ENCODE data around the gene PXT1. TPM values are rescaled to one million over a fixed set of nuclear protein-coding genes. Genes with fewer than 3 reads are reported as not detected.

PXT1 gene
- total RNA-seq, 6 donors from 2014 or later = 0.09 to 0.15 TPM; not detected in 4

DNA sequence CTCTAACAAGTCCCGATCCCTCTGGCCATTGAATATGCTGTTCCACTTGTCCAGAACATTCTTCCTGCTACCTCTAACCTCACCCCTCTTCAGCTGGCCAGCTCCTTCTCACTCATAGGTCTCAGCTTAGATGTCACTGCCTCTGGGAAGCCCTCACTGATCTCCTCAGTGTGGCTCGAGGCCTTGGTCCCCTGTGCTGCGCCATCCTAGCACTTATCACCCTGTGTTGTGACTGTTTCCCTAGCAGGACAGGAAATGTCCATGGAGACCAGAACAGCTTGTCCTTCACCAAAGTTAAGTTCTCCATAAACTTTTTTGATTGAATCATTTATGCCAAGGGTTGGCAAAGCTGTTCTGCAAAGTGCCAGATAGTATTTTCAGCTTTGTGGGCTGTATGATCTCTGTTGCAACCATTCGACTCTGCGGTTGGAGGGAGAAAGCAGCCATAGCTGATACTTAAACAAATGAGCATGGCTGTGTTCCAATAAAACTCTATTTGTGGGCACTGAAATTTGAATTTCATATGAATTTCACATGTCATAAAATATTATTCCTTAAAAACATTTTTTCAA lies 99.5 kb downstream of the PXT1 start:
- Histone ChIP-seq H3K9me3 (no peaks in the 10 kb centered on the region), H3K36me3 (no peaks in the 10 kb centered on the region), H3K27ac (no peak overlapping the region), H3K27me3 (no peaks in the 10 kb centered on the region), H3K4me3 (no peak overlapping the region), H3K4me1 (peaks cover 4 to 10% (median 5%) of the 10 kb centered on the region in 4 donors)
- TF ChIP-seq EP300 (IDR thresholded peaks at IDR 0.05) = peak in 1 of 4 donors; percentile 6
- TF ChIP-seq, protein P1, sequence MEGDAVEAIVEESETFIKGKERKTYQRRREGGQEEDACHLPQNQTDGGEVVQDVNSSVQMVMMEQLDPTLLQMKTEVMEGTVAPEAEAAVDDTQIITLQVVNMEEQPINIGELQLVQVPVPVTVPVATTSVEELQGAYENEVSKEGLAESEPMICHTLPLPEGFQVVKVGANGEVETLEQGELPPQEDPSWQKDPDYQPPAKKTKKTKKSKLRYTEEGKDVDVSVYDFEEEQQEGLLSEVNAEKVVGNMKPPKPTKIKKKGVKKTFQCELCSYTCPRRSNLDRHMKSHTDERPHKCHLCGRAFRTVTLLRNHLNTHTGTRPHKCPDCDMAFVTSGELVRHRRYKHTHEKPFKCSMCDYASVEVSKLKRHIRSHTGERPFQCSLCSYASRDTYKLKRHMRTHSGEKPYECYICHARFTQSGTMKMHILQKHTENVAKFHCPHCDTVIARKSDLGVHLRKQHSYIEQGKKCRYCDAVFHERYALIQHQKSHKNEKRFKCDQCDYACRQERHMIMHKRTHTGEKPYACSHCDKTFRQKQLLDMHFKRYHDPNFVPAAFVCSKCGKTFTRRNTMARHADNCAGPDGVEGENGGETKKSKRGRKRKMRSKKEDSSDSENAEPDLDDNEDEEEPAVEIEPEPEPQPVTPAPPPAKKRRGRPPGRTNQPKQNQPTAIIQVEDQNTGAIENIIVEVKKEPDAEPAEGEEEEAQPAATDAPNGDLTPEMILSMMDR (IDR thresholded peaks at IDR 0.05) = no peak
- ATAC-seq (ENCODE audit: low FRiP score in 2 of 2) (no peak), DNase-seq (no peak)
- WGBS, 2 donors = 64 to 85% methylated on average over 5 of the region's 5 CpGs

DNA sequence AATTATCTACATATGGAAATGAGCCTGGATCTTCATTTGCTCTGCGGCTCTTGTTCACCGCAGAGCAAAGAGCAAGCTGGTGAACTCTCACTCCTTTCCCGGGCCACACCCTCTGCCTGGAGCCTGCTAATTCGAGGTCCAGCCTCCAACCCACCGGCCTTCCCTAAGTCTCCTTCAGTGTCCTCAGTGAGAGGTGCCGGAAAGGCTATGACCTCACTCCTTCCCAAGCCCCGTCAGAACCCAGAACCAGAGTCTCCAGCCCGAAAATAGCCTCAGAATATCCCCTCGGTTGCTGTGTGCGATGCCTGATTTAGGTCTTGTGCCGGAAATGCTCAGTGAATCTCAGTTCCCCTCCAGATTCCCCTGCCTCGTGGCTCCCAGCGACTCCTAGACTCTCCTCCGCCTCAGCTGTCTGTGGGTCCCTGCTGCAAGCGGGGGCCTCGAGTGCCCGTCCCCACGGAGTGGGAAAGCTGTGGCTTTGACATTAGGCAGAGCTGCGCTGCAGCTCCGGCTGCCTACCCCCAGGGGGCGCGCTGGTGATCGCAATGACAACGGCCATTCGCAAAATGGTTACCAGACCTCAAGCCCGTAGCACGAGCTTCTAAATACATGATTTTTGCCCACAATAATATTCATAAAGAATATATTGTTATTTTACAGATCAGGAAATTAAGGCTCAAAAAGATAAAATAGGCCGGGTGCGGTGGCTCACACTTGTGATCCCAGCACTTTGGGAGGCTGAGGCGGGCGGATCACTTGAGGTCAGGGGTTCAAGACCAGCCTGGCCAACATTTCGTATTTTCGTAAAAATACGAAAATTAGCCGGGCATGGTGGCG lies 101.8 kb downstream of the PXT1 start:
- Histone ChIP-seq H3K27ac (no peak overlapping the region), H3K36me3 (no peaks in the 10 kb centered on the region), H3K9me3 (no peaks in the 10 kb centered on the region), H3K27me3 (no peaks in the 10 kb centered on the region), H3K4me1 (peaks cover 4 to 10% (median 5%) of the 10 kb centered on the region in 4 donors), H3K4me3 (peak overlapping the region in 2 of 4 donors; percentile 9 to 17)
- DNase-seq = peak; percentile 75 to 90
- 20 to 23% methylated on average over 36 of the region's 36 CpGs for WGBS, 2 donors
- ATAC-seq (ENCODE audit: low FRiP score in 2 of 2) = peak; percentile 84 to 93
- no peak for TF ChIP-seq POLR2A (IDR thresholded peaks at IDR 0.05)
- TF ChIP-seq, protein P1 (IDR thresholded peaks at IDR 0.05) = peak; percentile 89 to 98 (median 92)

Small RNA genes lying within 50 kb of the gene (small RNA-seq; reads per million reads assigned to genes)
- 0 reads per million in 4 donors for gene RN7SL502P

Other genes with a start within 250 kb of the PXT1 start
- gene BRPF3, start 246.1 kb downstream of the PXT1 start, total RNA-seq = 10 to 100 TPM; 23.7 to 37.4 (median 33.4) TPM
- under 1 TPM in 3 of 6 donors, not detected in 3; 0.14 to 0.61 (median 0.30) TPM for gene PNPLA1, start 172.8 kb downstream of the PXT1 start, total RNA-seq
- gene BNIP5, start 106.0 kb downstream of the PXT1 start, total RNA-seq = under 1 TPM in 1 of 6 donors, not detected in 5; 0.10 TPM
- 10 to 100 TPM in 1 of 6 donors, 1 to 10 TPM in 5; 2.0 to 10.5 (median 4.2) TPM for gene ETV7, start 55.2 kb downstream of the PXT1 start, total RNA-seq
- 10 to 100 TPM; 30.4 to 41.7 (median 36.7) TPM for gene KCTD20, start 146 bp upstream of the PXT1 start, total RNA-seq
- gene STK38, start 104.6 kb upstream of the PXT1 start, total RNA-seq = 10 to 100 TPM; 15.1 to 47.1 (median 30.4) TPM
- 100 to 1,000 TPM in 5 of 6 donors, 10 to 100 TPM in 1; 61.5 to 220 (median 167) TPM for gene SRSF3, start 151.5 kb upstream of the PXT1 start, total RNA-seq
- gene CDKN1A, start 235.9 kb upstream of the PXT1 start, total RNA-seq = 100 to 1,000 TPM in 4 of 6 donors, 10 to 100 TPM in 2; 61.8 to 186 (median 127) TPM

Measured in upper lobe of left lung (tissue), 6 donors.